8988T (cell line): ENCODE results near the gene KRT34.
A peak's percentile ranks its signal among the peaks of the same experiment; 100 is the strongest.
"Not testable (repeated sequence)": the region's sequence is repeated elsewhere in the genome, so short reads cannot be mapped to it uniquely, and the experiment has no call there.

Source experiments
- DNase-seq: peaks from one replicate; pipeline ENCODE4 v3.0.0; 2011

KRT34 gene

DNA sequence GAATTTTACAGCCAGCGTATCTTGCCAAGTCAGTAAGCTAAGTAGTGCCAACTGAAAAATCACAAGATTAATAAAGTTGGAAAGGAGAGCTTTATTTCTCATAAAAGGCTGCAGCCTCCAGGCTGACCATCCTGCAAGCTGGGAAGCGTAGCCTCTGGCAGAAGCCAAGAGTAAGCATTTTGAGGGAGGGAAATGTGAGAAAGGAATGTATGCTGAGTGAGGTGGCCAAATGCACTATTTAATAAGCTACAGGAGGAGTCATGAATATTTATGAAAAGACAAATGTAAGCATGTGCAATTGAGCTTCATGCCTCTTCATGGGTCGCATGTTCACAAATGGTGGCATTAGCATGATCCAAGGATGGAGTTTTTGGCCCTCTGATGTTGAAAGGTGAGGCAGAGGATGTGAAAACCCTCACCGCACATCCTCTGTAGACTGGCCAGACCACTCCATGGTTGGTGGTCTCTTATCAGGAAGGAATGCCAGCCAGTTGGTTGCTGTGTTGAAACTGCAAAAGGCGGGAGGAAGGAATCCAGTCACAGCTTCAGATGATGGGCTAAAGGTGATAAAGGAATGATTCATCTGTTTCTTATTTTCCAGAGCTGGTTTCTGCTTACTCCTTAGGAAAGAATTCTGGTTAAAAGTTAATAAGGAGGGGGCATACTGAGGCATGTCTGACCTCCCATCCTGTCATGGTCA, 21.7 kb downstream of the KRT34 start:
- no peak for DNase-seq

DNA sequence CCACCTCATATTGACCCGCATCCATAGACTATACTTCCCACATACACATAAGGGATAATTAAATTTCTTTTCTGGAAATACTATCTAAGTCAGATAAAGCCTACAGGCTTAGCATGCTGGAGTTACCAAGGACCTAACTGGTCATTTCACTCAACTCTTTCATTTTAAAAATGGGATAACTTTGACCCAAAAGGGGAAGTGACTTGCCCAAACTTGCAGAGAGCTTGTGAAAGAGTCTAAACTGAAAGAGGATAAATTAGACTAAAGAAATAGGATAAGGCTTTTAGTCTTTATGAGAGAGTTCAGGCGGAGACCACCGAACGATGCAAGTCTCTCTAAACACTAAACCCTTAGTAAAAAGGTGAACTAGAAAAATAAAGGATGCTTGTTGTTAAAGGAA, 27.6 kb downstream of the KRT34 start:
- no peak for DNase-seq

DNA sequence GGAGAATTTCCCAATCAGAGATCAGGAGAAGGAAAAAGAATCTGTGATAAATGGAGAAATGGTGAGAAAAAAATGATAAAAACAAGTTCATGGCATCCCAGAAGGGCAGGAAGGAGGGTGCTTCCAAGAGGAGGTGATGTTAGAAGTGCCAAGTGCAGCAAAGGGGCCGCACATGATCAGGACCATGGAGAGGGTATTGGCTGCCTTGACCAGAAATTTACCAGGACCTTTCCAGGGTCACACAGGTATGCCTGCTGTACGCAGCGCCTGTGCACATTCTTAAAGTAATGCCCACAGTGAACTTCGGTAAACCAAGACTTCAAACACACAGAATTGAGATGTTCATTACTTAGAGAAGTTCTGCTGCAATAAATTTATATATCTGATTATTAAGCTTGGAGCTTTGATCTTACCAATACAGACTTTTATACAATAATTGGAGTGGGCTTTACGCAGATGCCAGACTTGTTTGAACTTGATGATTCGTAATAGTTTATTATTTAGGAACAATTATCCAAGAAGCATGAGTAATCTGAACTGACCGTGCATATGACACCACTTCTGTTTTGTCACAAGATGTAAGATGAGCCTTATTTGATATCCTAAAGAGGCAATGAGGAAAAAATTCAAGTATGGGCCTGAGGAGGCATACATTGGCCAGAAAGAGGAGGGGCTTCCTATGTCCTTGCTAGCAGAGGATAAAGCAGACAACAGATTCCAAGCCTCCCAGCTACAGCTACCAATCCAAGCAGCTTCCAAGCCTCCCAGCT, 29.3 kb downstream of the KRT34 start:
- no peak for DNase-seq

DNA sequence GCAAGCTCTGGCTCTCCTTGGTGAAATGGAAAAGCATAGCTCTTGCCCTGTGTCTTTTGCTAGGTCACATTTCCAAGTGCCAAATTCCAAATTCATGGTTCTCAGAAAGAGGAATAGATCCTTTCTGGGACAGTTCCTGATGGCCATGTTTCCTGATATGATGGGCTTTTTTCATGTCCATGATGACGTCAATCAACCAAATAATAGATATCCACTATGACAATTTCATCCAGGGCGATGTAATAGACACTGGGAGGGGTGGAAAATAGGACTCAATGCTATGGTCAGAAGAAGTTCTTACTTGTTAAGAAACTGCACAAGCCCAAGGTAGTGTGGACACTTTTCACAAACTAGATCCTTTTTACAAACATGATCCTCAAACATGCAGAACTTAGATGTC, 30.9 kb downstream of the KRT34 start:
- DNase-seq: no peak

DNA sequence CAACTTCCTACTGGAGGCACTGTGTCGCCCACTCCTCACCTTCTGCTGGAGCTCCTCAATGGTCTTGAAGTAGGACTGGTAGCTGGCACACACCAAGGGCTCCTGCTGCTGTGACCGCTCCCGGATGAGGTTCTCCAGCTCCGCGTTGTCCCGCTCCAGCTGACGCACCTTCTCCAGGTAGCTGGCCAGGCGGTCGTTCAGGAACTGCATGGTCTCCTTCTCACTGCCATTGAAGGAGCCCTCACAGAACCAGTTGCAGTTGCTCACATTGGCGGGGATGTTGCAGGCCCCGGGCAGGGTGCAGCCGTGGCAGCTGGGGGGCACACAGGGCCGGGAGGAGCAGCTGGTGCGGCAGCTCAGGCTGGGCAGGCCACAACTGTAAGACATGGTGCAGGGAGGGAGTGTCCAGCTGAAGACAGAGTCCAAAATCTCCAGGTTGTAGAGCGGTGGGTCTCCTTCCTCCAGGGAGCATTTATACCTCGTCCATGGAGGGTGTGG, 31.7 kb downstream of the KRT34 start, which contains the start of gene KRT33A:
TSS of gene KRT33A (minus strand) at position 448 of the 498 bp plus-strand sequence. CDS start at position 387, 61 bp downstream.
- not testable (repeated sequence) for DNase-seq

DNA sequence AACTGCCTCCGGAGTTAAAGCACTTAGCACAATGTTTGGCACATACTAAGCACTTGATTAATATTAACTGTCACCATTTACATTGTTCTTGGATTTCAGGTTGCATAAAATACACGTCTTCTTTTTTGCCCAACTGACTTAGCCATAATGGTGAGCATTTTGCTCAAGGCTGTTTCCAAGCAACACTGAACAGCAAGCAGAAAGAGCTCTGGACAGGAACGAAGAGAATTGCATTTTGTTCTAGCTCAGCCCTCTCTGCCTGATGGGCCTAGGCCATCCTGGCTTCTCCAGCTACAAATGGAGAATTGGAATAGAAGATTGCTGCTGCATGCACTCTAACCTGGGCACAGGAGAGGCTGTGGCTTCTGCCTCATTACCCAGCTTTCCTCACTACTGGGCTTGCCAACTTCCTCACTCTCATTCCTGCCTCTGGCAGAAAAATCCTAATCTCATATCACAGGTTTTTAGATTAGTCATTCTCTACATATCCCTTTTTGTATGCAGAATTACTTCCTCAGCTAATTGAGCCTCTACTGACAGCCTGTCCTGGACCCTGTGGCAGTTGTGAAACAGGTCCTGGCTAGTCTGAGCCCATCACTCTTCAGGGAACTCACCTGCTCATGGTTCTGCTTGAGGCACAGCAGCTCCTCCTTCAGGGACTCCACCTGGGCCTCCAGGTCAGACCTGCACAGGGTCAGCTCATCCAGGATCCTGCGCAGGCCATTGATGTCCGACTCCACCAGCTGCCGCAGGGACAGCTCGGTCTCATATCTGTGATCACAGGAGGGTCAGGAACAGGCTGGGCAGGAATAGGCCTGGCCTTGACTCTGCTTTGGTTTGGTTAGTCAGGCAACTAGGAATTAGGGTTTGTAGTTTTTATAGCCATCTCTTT, 34.0 kb downstream of the KRT34 start:
- DNase-seq: no peak

DNA sequence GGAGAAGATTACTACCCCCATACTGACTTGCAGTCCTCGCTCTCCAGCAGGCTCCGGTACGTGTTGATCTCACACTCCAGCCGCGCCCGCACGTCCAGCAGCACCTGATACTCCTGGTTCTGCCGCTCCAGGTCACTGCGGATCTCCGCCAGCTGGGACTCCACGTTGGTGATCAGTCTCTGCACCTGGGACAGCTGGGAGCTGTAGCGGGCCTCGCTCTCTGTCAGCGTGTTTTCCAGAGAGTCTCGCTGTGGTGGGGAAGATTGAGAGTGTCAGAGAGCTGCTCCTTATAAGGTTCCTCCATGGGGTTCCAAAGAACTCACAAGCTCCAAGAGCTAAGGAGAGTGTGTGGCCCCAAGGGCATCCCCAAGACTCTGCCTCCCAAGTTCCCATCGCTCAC, 35.7 kb downstream of the KRT34 start:
- not testable (repeated sequence) for DNase-seq

DNA sequence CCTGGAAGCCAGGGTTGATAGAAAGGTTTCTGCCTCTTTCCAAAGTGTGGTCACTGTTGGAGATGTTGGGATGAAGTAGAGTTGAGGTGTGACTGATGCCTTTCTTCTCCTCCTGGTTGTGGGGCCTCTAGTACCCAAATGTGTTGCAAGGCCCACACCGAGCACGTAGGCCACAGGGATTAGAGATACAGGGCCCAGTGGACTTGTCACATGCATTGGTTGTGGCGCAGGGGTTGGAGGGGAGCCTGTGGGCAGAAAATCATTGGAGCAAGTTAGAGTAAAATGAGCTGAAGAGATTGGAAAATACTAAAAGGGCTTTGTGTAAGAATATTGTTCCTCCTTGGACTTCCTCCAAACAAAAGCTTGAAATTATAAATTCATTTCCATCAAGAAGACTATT, 36.1 kb downstream of the KRT34 start:
- no peak for DNase-seq

DNA sequence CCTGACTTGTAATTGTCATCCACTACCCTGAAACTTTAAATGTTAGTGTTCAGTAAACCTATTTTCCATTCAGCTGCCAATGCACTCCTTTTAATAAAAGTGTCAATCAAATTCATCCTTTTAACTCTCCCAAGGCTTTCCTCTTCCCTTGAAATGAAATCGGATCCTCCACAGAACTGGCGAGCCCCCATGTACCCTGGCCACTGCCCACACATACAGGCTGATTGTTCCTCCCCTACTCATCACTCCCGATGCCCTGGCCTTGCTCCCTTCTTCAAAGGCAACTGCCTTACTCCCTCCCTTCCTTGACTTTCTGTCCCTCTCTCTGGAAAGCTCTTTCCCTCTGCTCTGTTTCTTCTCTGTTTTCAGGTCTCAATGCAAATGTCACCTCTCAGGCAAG, 39.1 kb downstream of the KRT34 start:
- no peak for DNase-seq

DNA sequence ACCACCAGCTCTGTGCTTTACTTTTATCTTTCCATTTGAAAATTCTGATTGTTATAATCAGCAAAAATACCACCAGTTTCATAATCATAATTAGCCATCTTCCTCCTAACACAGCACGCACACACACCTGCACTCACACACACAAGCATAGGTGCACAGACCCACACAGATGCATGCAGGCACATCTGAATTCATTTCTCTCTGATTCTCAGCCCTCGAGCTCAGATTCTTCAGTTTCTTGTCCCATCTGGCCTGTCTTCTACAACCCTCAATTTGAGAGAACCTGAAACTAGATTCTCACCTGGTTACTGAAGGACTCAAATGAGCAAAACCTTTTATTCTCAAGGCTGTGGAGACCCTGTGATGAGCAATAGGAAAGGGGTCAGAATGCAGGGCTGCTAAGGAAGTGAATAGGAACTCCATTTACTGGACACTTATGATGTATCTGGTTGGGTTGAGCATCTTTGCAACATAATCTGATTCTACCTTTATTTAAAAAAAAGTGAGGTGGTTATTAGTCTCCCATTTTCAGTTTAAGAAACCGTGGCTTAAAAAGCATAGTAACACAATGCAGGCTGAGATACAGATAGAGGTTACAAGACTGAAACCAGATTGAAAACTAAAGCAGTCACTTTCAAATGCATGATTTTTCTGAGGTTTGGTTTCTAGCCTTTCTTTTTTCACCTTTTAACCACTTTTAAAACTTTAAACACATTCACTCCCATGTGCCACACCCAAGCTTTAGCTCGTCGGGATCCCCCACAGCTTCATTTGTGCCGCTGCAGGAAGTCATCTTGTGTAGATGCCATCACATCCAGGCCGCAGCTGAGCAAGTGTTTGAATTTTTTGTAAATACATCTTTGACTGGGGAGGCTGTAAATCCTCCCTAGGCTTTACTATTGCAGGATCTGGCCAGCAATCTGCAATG, 40.9 kb downstream of the KRT34 start:
- no peak for DNase-seq

DNA sequence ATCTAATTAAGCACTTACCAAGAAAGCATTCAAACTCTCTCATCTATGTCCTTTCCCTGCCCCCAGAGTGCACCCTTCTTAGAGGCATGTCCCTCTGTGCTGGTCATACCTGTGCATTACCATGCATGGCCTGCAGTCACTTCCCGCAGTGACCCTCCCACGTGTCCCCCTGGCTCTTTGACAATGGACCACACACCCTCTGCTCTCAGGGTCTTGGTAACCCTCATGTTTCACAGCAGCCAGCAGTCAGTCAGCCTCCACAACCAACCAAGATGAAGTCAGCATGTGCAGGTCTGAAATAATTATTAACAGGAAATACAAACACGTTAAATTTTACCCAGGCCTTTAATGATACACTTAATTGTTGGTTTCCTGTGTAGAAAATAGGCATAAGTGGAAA, 41.6 kb downstream of the KRT34 start:
- no peak for DNase-seq

DNA sequence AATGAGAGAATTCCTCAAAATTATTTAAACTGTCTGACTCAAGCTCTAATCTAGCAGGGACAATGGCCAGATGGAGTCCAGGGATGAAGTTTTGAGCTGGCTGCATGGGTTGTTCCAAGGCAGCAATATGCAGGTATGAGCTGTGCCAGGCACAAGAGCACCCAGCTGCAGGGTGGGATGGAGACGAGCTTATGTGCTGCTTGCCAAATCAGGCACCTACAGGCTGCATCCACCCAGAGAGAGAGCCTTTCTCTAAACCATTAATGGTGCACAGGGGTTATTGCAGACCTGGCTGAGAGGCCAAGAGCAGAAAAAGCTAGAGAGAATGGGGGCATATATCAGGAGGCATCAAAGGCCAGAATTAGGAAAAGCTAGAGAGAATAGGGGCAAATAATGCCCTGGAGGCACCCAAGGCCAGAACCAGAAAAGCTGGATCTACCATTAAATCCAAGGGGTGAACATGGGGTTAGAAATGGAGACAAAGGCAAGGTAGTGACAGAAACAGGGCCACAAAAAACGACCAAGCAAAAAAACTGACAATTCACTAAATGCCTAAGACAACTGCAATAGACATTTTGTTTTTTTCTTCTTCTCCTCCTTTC, 42.4 kb downstream of the KRT34 start:
- no peak for DNase-seq

DNA sequence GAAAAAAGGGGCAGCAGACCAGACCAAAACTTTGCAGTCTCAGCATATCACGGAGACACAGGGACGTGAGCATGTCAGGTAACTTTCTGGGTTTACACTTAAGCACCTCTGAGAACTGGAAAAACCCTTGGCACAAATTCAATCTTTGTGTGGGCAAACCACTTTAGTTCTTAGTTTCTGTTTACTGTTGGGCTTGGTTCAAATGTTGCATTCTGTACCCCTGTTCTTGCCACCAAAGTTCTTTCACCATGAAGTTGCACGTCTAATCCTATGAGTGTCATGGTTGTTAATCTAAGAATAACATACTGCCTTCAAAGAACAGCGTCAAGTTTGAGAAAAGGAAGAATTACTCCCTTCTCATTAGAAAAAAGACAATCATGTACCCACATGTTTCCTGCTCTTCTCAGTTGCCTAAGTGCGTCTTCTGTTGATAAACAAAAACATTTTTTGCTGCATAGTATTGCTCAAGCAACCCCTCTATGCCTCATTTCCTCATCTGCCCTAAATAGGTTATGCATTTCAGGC, 43.1 kb downstream of the KRT34 start:
- no peak for DNase-seq

DNA sequence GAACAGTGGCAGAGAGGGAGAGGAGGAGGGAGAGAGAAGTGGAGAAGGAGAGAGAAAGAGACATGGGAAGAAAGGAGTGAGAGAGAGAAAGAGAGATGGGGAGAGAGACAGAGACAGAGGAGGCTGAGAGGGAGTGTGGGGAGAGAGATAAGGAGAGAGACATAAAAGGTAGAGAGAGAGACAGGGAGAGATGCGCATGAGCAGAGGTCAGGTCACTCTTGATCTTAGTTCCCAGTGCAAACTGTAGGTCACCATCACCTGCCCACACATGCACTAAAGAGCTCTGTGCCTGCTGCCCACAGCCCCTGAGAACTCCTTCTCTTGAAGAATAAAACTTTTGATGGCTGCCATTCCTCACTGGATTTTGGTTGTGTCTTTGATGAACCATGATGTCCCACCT, 46.4 kb downstream of the KRT34 start:
- no peak for DNase-seq

DNA sequence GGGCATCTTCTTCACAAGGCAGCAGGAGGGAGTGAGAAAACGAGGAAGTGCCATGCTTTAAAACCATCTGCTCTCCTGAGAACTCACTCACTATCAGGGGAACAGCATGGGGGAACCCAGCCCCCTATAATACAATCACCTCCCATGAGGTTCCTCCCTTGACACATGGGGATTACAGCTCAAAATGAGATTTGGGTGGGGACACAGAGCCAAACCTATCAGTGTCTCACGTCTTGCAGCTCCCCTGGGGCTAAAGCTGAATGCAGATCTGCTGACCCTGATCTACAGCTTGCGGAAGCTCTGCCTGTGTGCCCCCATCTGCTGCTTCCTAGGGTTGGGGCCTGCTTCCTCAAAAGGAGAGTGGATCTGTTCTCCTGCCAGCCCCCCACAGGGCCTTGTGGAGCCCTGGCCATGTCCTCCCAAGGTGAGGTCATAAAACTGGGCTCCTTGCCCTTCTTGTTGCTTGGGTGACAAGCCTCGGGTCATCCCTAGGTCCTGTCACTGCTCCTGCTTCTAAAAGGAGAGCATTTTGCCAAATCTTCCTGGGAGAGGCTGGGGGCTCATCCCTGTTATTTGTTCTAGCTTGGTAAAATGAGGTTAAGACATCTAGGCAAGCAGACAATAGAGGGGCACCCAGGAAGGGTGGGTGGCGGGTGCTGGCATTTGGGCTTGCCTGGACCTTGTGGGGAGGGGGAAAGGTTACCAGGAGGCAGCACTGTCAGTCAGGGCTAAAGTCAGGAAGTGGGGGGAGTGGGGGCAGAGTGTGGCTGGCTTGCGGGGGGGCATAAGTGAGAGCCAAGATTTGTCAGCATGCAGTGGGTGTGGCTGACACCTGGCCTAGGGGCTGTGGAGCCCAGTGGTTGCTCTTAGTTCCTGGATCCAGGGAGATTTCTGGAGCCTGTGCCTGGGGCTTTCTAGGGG, 47.5 kb downstream of the KRT34 start:
- no peak for DNase-seq

DNA sequence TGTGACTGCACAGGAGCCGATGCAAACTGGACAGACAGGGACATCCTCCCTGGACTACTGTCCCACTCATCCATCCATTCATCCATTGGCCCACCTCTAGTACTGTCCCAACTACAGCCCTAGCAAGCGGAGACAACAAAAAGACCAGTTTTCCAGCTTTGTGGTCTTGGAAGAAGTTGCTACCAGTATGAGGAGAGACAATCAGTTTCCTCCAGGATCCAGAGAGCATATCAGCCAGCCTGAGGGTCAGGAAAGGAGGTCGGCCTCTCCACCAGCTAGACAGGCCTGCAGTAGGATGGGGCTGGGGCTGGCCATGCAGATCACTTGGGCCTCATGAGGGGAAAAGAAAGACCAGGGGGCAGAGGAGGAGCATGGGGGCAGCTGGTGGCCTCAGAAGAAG, 48.3 kb downstream of the KRT34 start:
- no peak for DNase-seq

DNA sequence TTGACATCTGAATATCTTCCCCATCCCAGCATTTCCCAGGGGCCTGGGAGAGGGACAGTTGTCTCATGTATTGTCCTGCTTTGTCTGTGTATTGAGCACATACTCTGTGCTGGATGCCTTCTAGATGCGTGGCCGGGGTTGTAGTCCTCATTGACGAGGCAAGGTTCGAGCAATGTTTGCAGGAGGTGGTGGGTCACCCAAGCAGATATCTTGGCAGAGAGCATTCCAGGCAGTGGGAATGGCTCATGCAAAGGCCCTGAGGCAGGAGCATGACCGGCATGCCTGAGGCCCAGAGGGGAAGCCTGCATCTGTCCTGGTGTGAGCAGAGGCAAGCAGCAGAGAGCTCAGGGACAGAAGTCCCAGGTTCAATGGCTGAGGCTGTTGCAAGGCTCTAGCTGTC, 49.0 kb downstream of the KRT34 start:
- DNase-seq: no peak

DNA sequence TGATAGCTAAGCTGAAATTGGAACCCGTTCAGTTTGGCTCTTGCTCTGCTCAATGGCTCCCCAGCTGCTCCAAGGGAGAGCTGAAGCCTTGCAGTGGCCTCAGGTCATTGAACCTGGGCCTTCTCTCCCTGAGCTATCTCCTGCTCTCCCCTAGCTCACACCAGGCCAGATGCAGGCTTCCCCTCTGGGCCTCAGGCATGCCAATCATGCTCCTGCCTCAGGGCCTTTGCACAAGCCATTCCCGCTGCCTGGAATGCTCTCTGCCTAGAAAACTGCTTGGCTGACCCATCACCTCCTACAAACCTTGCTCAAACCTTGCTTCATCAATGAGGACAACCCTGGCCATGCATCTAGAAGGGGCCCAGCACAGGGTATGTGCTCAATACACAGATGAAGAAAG, 49.9 kb downstream of the KRT34 start:
- no peak for DNase-seq

DNA sequence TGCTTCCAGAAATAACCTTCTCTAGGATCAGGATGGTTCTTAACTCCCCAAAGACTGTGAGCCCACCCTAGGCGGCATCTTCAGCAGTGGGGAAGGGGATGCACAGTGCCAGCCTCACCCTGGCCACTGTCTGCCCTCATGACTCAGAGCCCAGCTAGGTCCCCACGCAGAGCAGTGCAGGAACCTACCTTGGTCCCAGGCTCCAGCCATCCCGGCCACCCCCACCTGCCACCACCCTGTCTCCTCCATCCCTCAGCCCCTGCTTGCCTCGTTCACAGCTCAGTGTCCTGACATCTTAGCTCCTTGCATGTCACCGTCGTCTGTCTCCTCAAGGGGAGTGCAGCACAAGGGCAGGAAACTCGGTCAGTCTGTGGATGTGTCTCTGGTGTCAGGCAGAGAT, 50.5 kb downstream of the KRT34 start:
- DNase-seq: no peak

DNA sequence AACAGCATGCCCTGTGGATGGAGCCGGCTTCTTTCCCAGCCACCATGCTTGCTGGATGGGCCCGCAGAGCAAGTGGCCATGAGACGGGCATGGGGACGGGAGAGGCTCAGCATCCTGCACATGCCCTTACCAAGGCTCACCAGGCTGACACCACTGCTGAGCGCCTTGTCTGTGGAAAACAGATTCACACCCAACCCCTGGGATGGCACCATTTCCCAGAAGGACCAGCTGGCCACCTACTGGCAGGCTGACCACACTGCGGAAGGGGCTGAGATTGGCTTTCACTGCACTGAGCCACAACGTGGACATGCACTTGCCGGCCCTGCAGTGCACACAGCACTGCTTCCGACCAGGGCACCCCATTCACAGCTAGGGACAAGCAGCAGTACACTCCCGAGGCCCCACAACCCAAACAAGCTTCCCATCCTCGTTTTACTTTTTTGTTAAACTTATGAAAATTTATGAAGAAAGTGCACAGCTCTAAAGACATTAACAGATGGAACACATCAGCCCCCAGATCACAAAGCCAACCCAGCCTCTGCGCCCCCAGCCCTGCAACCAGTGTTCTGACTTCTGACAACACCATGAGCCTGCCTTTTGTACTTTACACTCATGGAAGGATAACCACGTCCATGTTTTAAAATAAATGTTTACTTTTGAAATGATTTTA, 52.7 kb downstream of the KRT34 start:
- peak; percentile 83 for DNase-seq
